8988T (cell line): Measurements from ENCODE around the gene CACNA1F.

Source experiments
- DNase-seq: peaks from one replicate; pipeline ENCODE4 v3.0.0; 2011

The CACNA1F gene

GRCh38 chrX:49226946-49227345, 6.2 kb downstream of the CACNA1F start:
- no peak for DNase-seq

GRCh38 chrX:49225858-49226257, 7.3 kb downstream of the CACNA1F start:
- DNase-seq = no peak

GRCh38 chrX:49221868-49222267, 11.3 kb downstream of the CACNA1F start:
- no peak for DNase-seq

- DNase-seq = no peak
Observed at GRCh38 chrX:49220100-49220499, 13.0 kb downstream of the CACNA1F start.

GRCh38 chrX:49214996-49215526, 18.1 kb downstream of the CACNA1F start:
- DNase-seq = no peak

GRCh38 chrX:49214416-49214815, 18.7 kb downstream of the CACNA1F start:
- DNase-seq = no peak

- no peak for DNase-seq
Observed at GRCh38 chrX:49212861-49213260, 20.3 kb downstream of the CACNA1F start.

- DNase-seq = no peak
Observed at GRCh38 chrX:49212209-49212608, 20.9 kb downstream of the CACNA1F start.

- DNase-seq = no peak
Observed at GRCh38 chrX:49211074-49211473, 22.1 kb downstream of the CACNA1F start.

GRCh38 chrX:49210406-49210805, 22.7 kb downstream of the CACNA1F start:
- DNase-seq = no peak

- DNase-seq = no peak
Observed at GRCh38 chrX:49209434-49210251, 23.5 kb downstream of the CACNA1F start.

GRCh38 chrX:49208399-49208798, 24.7 kb downstream of the CACNA1F start:
- no peak for DNase-seq

GRCh38 chrX:49206543-49206942, 26.6 kb downstream of the CACNA1F start:
- no peak for DNase-seq

- DNase-seq = no peak
Observed at GRCh38 chrX:49205443-49205842, 27.7 kb downstream of the CACNA1F start.

- no peak for DNase-seq
Observed at GRCh38 chrX:49204709-49205108, 28.4 kb downstream of the CACNA1F start.

- no peak for DNase-seq
Observed at GRCh38 chrX:49204017-49204416, 29.1 kb downstream of the CACNA1F start.

GRCh38 chrX:49203536-49203935, 29.6 kb downstream of the CACNA1F start:
- no peak for DNase-seq

GRCh38 chrX:49202022-49202421, 31.1 kb downstream of the CACNA1F start:
- DNase-seq = no peak

- peak; percentile 83 for DNase-seq
Observed at GRCh38 chrX:49199906-49200771, 33.0 kb downstream of the CACNA1F start, which contains the start of gene SYP. SYP (minus strand) TSS chrX:49200193; CDS start chrX:49200186, 7 bp downstream.

- DNase-seq = no peak
Observed at GRCh38 chrX:49199315-49199595, 33.9 kb downstream of the CACNA1F start.

GRCh38 chrX:49198540-49199314, 34.4 kb downstream of the CACNA1F start:
- DNase-seq = no peak

GRCh38 chrX:49197543-49198087, 35.5 kb downstream of the CACNA1F start:
- DNase-seq = no peak

GRCh38 chrX:49193542-49193964, 39.6 kb downstream of the CACNA1F start:
- no peak for DNase-seq
